SW480 (cell line): ENCODE data around the gene OBP2B.
"Not testable (repeated sequence)": the region's sequence is repeated elsewhere in the genome, so short reads cannot be mapped to it uniquely, and the experiment has no call there.

Experiments used
- DNase-seq: peaks from one replicate; pipeline ENCODE4 v3.0.0-alpha.2; 2016; ENCODE audit warnings: low spot score

Gene OBP2B

DNA sequence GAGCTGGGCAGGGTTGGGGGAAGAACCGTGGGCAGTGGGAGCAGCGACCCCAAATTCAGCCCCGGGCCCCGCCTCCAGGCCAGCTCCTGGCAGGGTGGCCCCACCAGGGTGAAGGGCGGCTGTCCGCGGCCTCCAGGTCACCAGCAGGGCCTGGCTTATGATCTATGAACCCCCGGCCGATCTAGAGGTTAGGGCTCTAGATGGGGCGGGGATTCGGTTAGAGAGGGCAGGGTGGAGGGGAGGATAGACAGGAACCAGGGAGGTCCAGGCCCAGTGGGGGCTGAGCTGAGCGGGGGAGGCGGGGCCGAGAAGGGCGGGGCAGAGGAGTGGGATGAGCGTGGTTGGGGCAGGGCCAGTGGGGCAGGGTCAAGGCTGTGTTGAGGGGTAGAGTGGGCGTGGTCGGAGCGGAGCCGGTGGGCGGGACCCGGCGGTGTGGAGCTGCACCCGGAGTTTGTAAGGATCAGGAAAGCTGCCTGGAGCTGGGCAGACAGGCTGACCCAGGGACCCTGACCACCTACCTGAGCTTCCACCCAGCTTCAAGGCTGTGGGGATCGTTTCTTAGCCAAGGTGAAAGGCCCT is 29.3 kb upstream of the OBP2B start:
- DNase-seq, result peak; percentile 85

DNA sequence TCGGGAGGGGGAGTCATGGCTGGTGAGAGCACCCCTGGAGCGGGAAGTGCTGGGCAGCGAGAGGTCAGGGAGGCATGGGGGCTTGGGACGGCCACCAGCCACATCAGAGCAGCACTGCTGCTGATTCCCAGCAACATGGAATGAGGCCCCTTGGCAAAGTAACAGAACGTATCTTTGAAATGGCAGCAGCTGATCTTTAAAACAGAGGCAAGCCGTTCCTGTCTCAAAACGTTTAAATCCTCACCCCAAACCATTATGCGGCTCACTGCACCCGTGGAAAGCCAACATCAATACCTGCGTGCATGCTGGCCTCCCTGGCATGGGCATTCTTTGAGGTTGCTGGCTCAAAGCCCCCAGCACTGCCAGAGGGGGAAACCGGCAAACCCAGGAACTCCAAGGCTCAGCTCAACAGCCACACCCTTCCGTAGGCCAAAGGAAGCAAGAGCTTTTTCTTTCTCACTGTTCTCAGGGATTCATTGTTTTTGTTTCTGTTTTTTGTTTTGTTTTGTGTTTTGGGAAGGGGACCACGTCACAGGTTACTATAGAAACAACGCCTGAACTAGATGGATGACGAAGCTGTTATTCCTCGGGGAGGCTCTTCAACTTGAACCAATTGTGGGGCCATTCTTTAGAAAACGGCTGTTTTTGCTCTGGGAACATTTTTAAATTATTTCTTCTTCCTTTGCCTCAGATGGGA is 28.1 kb upstream of the OBP2B start:
- peak; percentile 30 for DNase-seq

GRCh38 chr9:133236291-133237034 is 27.4 kb upstream of the OBP2B start:
- not testable (repeated sequence) for DNase-seq

DNA sequence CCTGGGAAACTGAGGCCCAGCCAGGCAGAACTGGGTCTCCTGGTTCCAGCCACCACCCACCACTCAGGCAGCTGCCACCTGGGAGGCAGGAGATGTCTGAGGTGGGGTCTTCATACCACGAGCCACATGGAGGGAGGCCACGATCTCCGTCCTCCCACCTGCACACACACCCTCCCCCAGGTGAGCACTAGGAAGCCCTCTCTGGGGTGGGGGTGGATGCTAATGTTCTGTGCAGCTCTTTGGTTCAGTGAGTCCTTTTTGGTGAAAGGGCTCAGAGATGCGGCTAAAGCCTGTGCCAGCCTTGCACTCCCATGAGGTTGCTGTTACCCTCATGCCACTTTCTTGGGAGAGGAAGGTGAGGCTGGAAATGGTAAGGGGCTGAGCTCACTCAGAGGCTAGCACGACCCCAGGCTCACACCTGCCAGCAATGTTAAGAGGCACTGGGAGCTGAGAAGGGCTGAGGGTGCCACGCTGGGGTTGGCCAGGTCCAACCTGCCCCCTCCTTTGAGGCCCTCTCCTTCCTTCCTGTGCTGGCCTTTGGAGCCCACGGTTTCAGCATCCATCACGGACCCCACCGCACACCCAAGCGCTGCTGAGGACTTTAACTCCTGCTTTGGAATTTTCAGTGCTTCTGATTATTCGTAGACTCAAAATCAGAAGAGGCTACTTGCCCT is 26.6 kb upstream of the OBP2B start:
- DNase-seq, result no peak

GRCh38 chr9:133234577-133235322 is 25.7 kb upstream of the OBP2B start:
- no peak for DNase-seq

GRCh38 chr9:133233681-133234432 is 24.8 kb upstream of the OBP2B start:
- no peak for DNase-seq

DNA sequence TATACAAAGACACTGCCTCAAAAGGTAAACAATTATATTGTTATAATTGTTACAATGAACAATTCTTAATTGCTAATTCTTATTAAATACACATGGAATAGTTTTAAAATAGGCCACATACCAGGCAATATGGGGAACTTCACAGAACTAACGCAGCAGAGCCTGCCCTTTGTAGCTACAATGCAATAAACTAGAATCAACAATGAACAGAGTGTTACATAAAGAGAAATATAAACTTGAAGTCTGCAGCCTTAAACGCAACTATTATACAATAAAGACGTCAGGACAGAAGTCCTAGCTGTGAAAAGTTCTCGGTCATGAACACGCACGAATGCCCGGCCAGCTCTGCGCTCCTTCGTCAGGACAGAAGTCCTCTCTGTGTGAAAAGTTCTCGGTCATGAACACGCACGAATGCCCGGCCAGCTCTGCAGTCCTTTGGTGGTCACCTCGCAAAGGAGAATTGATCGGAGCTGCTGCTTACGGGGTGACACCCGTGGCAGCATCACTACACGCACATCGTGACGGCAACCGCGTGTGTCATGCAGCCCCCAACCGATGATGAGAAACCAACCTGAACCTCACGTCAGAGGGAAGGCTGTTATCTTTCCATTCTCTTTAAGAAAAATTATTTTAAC is 23.0 kb upstream of the OBP2B start:
- DNase-seq, result not testable (repeated sequence)

GRCh38 chr9:133230514-133230913 is 21.5 kb upstream of the OBP2B start:
- DNase-seq, result not testable (repeated sequence)

GRCh38 chr9:133230093-133230492 is 21.0 kb upstream of the OBP2B start:
- no peak for DNase-seq

DNA sequence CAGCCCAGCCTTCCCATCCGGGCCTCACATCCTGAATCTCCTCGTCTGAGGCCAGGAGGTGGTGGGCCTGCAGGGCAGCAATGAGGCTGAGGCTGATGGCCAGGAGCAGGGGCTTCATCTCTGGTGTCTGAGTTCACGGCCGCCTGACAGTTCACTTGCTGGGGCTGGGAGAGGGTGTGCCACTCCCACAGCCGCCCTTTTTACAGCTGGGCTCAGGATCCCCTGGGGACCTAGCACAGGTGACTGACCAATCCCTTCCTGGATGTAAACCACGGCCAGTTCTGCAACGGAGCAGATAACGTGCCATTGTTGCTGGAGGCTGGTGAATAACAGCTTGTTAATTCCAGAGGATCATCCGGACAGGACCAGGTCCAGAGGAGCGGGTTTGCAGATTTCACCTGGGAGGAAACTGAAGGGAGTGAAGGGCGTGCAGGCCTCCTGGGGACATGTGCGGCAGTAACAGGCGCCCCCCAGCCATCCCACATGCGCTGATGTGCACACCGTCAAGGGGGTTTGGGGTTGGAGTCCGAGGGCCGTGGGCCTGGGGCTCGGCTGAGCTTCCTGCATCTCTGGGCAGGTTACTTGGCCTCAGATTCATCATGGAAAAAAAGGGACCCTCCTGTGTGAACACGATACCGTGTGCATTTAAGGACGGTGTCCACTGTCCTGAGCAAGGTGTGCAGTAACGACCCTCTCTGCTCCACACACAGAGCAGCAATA is 19.6 kb upstream of the OBP2B start:
- DNase-seq, result not testable (repeated sequence)

- DNase-seq, result not testable (repeated sequence)
These were observed 18.9 kb upstream of the OBP2B start for GRCh38 chr9:133227996-133228395.

DNA sequence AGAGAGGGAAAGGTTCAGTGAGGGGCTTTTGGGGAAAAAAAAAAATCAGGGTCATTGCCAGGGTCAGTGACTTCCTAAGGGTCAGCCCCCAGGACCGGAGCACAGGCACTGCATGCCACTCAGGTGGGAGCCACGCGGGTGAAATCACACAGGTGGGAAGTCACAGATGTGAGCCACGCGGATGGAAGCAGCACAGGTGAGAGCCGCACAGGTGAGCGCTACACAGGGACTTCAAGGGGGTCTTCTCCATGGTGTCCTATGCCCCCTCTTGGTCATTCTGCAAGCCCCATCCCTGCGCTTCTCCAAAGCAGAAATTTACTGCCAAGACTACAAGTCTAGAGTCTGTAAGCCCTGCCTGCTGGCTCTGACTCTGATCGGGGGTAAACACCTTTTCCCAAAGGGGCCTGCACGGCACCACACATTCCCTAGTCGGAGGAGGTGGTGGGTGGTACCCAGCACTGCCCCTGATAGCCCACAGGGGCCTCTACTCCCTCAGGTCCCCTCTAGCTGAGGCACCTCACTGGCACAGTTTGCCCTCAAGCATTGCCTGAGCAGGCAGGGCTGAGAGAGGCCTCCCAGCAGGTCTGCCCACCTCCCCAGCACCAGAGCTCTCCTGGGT is 18.3 kb upstream of the OBP2B start:
- no peak for DNase-seq

GRCh38 chr9:133226219-133227171 is 17.4 kb upstream of the OBP2B start:
- no peak for DNase-seq

DNA sequence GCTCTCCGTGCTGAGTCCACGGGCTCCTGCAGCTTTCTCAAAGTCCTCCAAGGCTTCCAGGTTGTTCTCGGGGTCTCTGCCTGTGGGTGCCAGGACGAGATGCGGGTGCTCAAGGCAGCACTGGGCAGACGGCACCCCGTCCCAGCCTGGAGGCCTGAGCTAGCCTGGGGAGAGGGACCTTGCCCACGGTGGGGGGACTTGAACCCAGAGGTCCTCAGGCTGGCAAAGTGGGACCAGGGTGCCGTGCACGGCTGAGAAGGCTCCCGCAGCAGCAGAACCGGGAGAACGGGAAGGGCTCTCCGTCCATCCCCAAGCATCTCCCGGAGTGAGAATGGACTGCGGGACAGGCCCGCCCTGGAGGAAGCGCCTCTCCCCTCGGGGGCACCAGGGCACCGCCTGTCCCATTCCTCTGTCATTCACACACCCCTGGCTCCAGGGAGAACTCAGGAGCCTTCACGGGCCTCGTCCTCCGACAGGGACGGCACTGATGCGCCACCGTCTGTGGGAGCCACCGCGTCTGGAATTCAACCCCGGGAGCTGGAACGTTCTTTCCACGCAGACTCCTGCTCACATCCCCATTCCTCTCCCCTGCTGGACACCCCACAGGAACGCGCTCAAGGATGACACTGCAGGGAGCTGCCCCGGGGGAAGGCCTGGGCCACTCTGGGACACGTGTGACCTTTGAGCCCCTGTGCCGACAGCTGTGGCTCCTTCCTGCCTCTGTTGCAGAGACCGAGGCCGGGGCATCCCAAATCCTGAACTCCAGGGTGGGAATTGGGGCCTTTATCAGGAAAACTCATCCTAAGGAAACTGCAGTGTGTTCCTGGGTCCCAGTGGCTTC is 16.3 kb upstream of the OBP2B start:
- no peak for DNase-seq

DNA sequence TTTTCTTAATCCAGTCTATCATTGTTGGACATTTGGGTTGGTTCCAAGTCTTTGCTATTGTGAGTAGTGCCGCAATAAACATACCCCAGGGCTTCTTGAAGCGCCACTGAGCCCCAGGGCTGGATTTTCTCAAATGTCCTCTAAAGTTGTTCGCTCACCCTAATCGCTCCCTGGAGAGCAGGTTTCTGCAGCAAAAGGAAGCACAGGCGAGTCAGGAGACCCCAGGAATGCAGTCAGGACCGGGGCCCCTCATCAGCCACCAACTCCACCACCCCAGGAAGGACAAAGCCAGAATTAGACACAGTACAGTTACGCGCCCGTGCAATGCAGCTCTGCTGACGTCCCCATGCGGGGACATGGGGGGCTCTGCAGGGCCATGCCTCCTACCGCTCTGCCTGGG is 15.7 kb upstream of the OBP2B start:
- no peak for DNase-seq

GRCh38 chr9:133223159-133223756 is 14.2 kb upstream of the OBP2B start:
- DNase-seq, result not testable (repeated sequence)

GRCh38 chr9:133221994-133222393 is 12.9 kb upstream of the OBP2B start:
- DNase-seq, result not testable (repeated sequence)
